ENCODE results near the gene CITED4.

GRCh38 chr1:40820251-40820797, 41.8 kb downstream of the CITED4 start:
- TF ChIP-seq PATZ1 (CRISPR knock-in tag; IDR thresholded peaks at IDR 0.05; ENCODE audit: borderline replicate concordance): no peak
- TF ChIP-seq ARNTL (CRISPR knock-in tag; IDR thresholded peaks at IDR 0.05; ENCODE audit: borderline replicate concordance, low read depth): no peak
